Karpas-422 (cell line): ENCODE data around the gene SLC66A2. TPM values are rescaled to one million over a fixed set of nuclear protein-coding genes. Genes with fewer than 3 reads are reported as not detected.

Experiments used
- DNase-seq: peaks from one replicate; pipeline ENCODE4 v3.0.0-alpha.2; 2015
- H2AFZ ChIP-seq: fragments of 200-600 bp; sonication (generic); 2 replicates; pipeline ENCODE4 v1.6.1; 2014; ENCODE audit warnings: antibody characterized with exemption, low read length, mixed read lengths
- H3K27ac ChIP-seq: fragments of 200-600 bp; sonication (generic); 2 replicates; pipeline ENCODE4 v1.5.1; 2014; ENCODE audit warnings: mild to moderate bottlenecking, low read length, moderate library complexity
- H3K27me3 ChIP-seq: fragments of 200-600 bp; sonication (generic); 2 replicates; pipeline ENCODE4 v1.6.1; 2014; ENCODE audit warnings: low read length, mixed read lengths
- H3K36me3 ChIP-seq: fragments of 200-600 bp; sonication (generic); 2 replicates; pipeline ENCODE4 v1.6.1; 2014; ENCODE audit warnings: low read length, mixed read lengths; ENCODE audit not compliant: insufficient read depth
- H3K4me1 ChIP-seq: fragments of 200-600 bp; sonication (generic); 2 replicates; pipeline ENCODE4 v1.6.1; 2014; ENCODE audit warnings: mild to moderate bottlenecking, low read length, mixed read lengths
- H3K4me2 ChIP-seq: fragments of 200-600 bp; sonication (generic); 2 replicates; pipeline ENCODE4 v1.6.1; 2014; ENCODE audit warnings: low read length, low read depth, mild to moderate bottlenecking; ENCODE audit not compliant: poor library complexity, severe bottlenecking
- H3K4me3 ChIP-seq: fragments of 200-600 bp; sonication (generic); 2 replicates; pipeline ENCODE4 v1.5.1; 2014; ENCODE audit warnings: mild to moderate bottlenecking, antibody characterized with exemption, low read length, mixed read lengths
- H3K79me2 ChIP-seq: fragments of 200-600 bp; sonication (generic); 2 replicates; pipeline ENCODE4 v1.6.1; 2014; ENCODE audit warnings: mild to moderate bottlenecking, low read length, mixed read lengths
- H3K9ac ChIP-seq: fragments of 200-600 bp; sonication (generic); 2 replicates; pipeline ENCODE4 v1.6.0; 2014; ENCODE audit warnings: low read length
- H3K9me2 ChIP-seq: fragments of 200-600 bp; sonication (generic), shearing (Covaris generic); replicated peaks from 2 replicates; pipeline ENCODE4 v1.6.0; 2014; ENCODE audit warnings: mild to moderate bottlenecking, low read length, moderate library complexity; ENCODE audit not compliant: insufficient read depth
- H3K9me3 ChIP-seq: fragments of 300-700, 200-600 bp; sonication (generic); 2 replicates; pipeline ENCODE4 v1.6.1; 2014; ENCODE audit warnings: low read length, mixed read lengths
- H4K20me1 ChIP-seq: fragments of 200-600 bp; sonication (generic); 2 replicates; pipeline ENCODE4 v1.6.1; 2014; ENCODE audit warnings: mild to moderate bottlenecking, antibody characterized with exemption, low read length, low read depth; ENCODE audit not compliant: insufficient read depth
- total RNA-seq: library from RNA; depleted of rRNA; stranded (reverse); fragments of >200 nt; shearing (Covaris generic); gene quantifications from 2 replicates; pipeline ENCODE4 v1.2.3, GENCODE V29; 2014; ENCODE audit warnings: low replicate concordance

SLC66A2 gene
- total RNA-seq, 1 experiment from 2014 or later = 43.1 TPM

GRCh38 chr18:79887181-79888000 is 64.1 kb downstream of the SLC66A2 start:
- Histone ChIP-seq H3K27me3 (no peaks in the 10 kb centered on the region), H3K9me2 (no peaks in the 10 kb centered on the region), H3K9ac (no peak overlapping the region), H3K36me3 (no peaks in the 10 kb centered on the region), H3K9me3 (peaks cover 38% of the 10 kb centered on the region), H2AFZ (no peak overlapping the region), H4K20me1 (no peaks in the 10 kb centered on the region), H3K4me2 (no peak overlapping the region), H3K27ac (no peak overlapping the region), H3K79me2 (no peaks in the 10 kb centered on the region), H3K4me3 (no peak overlapping the region), H3K4me1 (no peaks in the 10 kb centered on the region)
- no peak for DNase-seq

DNA sequence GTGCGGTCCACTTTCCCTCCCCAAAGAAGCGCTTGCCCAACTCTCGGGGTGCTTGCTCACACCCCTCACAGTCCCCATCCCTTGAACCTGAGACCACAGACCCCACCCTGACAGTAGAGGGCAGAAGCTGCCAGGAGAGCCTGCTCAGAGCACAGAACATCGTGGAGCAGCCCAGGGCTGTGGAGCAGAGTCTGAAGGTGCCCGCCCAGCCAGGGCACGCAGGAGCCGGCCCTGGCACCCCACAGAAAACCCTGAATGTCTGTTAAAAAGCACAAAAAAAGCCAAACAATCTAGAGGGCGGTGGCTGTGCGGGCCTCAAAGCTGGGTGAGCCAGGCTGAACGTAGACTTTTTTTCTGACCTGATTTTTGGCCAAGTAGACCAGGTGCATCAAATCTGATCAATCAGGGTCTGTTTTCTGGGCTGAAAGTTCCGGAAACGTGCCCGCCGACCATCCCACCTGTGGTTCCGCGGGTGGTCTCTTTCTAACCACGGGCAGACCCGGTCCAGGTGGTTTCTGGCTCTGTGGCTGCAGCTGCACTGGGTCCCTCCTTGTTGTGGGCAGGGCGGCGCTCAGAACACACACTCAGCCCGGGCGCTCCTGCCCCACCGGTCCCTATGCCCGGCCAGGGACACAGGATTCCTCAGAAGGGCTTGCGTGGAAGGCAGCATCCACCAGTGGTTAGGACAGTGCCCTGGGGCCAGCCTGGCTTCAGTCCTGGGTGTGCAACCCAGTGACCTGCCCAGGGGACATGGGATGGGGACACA is 66.3 kb downstream of the SLC66A2 start:
- Histone ChIP-seq H4K20me1 (no peaks in the 10 kb centered on the region), H3K27ac (no peak overlapping the region), H3K27me3 (no peaks in the 10 kb centered on the region), H3K36me3 (no peaks in the 10 kb centered on the region), H3K79me2 (no peaks in the 10 kb centered on the region), H3K9me2 (no peaks in the 10 kb centered on the region), H3K9me3 (peaks cover 21% of the 10 kb centered on the region), H2AFZ (no peak overlapping the region), H3K4me2 (no peak overlapping the region), H3K9ac (no peak overlapping the region), H3K4me1 (no peaks in the 10 kb centered on the region), H3K4me3 (no peak overlapping the region)
- no peak for DNase-seq

DNA sequence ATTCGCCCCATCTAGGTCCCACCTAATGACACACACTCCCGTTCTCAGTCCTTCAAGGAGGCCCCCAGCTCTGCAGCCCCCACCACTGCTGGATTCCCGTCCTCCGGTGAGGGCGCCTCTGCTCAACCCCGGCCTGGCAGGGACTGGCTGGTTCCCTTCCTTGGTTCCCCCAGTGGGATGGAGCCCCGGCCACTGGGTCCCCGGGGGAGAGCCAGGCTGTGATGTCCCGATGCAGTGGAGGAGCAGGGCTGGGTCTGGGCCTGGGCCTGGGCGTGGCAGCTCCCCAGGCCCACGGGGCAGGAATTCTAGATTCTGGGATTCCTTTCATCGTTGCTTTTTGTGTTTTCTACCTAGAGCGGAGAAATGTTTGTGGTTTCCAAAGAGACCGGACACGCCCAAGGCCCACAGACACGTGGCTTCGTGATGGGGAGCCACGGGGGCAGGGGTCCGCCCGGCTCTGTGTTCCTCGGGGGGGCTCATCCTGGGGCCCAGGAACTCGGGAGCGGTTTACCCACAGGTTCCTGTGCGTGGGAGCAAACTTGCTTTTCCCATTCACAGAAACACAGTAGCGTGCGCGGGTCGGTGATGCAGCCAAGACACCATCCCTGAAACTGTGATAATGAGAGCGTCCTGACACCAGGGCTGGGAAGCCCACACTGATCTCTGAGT is 67.0 kb downstream of the SLC66A2 start:
- DNase-seq = no peak
- Histone ChIP-seq H3K4me3 (no peak overlapping the region), H3K27ac (no peak overlapping the region), H3K36me3 (no peaks in the 10 kb centered on the region), H3K4me1 (no peaks in the 10 kb centered on the region), H4K20me1 (no peaks in the 10 kb centered on the region), H3K4me2 (no peak overlapping the region), H3K79me2 (no peaks in the 10 kb centered on the region), H3K27me3 (no peaks in the 10 kb centered on the region), H3K9me3 (peaks cover 16% of the 10 kb centered on the region), H2AFZ (no peak overlapping the region), H3K9me2 (no peaks in the 10 kb centered on the region), H3K9ac (no peak overlapping the region)

- DNase-seq = no peak
- Histone ChIP-seq H3K4me2 (no peak overlapping the region), H3K36me3 (no peaks in the 10 kb centered on the region), H3K9me2 (no peaks in the 10 kb centered on the region), H3K9me3 (peaks cover 13% of the 10 kb centered on the region), H3K27me3 (no peaks in the 10 kb centered on the region), H3K79me2 (no peaks in the 10 kb centered on the region), H3K27ac (no peak overlapping the region), H2AFZ (no peak overlapping the region), H3K4me3 (no peak overlapping the region), H3K9ac (no peak overlapping the region), H3K4me1 (no peaks in the 10 kb centered on the region), H4K20me1 (no peaks in the 10 kb centered on the region)
Observed at GRCh38 chr18:79883461-79884293, 67.8 kb downstream of the SLC66A2 start.

DNA sequence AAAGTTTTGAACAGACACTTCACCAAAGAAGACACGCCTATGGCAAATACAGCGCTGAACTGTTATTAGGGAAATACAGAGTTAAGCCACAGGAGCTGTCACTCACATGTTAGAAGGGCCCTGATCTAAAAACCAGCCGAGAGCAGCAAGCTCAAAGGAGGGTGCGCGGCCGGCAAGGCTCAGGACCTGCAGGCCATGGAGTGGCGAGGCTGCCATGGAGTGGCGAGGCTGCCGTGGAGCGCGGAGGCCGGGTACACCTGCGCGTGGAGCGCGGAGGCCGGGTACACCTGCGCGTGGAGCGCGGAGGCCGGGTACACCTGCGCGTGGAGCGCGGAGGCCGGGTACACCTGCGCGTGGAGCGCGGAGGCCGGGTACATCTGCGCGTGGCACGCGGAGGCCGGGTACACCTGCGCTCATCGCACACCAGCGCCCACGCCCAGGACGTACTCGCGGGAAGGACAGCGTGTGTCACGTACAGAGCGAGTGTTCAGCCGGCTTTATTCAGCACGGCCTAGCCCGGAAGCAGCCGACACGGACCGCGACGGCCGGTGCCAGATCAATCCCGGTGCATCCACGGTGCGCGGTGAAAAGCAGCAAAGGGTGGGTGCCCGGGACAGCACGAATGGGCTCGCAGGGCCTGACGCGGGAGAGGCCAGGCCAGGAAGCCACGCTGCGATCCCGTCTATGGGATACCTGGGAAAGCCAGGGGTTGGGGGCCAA is 68.8 kb downstream of the SLC66A2 start:
- DNase-seq = no peak
- Histone ChIP-seq H3K4me2 (no peak overlapping the region), H3K9me3 (peaks cover 7% of the 10 kb centered on the region; the same call in 1 of the 2 replicates), H3K9ac (no peak overlapping the region), H3K27ac (no peak overlapping the region), H3K4me3 (no peak overlapping the region), H3K27me3 (no peaks in the 10 kb centered on the region), H3K36me3 (no peaks in the 10 kb centered on the region), H3K9me2 (no peaks in the 10 kb centered on the region), H4K20me1 (no peaks in the 10 kb centered on the region), H3K79me2 (no peaks in the 10 kb centered on the region), H2AFZ (no peak overlapping the region), H3K4me1 (no peaks in the 10 kb centered on the region)

- Histone ChIP-seq H4K20me1 (no peaks in the 10 kb centered on the region), H3K36me3 (no peaks in the 10 kb centered on the region), H3K27me3 (no peaks in the 10 kb centered on the region), H3K9me2 (no peaks in the 10 kb centered on the region), H2AFZ (no peak overlapping the region), H3K4me3 (no peak overlapping the region), H3K9me3 (no peaks in the 10 kb centered on the region), H3K4me2 (no peak overlapping the region), H3K4me1 (no peaks in the 10 kb centered on the region), H3K9ac (no peak overlapping the region), H3K79me2 (no peaks in the 10 kb centered on the region), H3K27ac (no peak overlapping the region)
- DNase-seq = no peak
Observed at GRCh38 chr18:79881695-79882094, 69.8 kb downstream of the SLC66A2 start.

DNA sequence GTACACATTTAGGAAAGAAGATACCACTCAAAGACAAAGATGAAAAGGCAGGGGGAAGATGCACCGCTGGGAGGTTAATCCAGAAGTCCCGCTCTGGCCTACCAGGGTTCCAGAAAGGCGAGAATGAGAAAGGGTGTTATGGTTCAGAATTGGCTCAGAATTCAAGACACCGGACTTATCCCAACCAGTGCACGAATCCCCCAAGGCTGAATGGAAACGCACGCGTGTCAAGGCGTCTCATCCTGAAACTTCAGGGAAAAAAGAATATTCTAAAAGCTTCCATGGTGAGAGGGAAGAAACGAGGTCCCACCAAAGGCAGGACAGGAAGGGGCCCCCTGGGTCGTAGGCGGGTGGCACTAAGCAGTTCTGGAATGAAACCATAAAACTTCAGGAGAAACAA is 71.9 kb downstream of the SLC66A2 start:
- no peaks in the 10 kb centered on the region for H3K9me2 ChIP-seq
- H3K4me2 ChIP-seq = no peak overlapping the region
- DNase-seq = no peak
- H3K79me2 ChIP-seq = no peaks in the 10 kb centered on the region
- no peak overlapping the region for H3K4me3 ChIP-seq
- H3K9me3 ChIP-seq = no peaks in the 10 kb centered on the region
- no peak overlapping the region for H3K27ac ChIP-seq
- no peak overlapping the region for H3K9ac ChIP-seq
- no peaks in the 10 kb centered on the region for H4K20me1 ChIP-seq
- H3K4me1 ChIP-seq = no peaks in the 10 kb centered on the region
- H2AFZ ChIP-seq = no peak overlapping the region
- no peaks in the 10 kb centered on the region for H3K36me3 ChIP-seq
- no peaks in the 10 kb centered on the region for H3K27me3 ChIP-seq
